ENCODE results near the gene CIART. TPM values are rescaled to one million over a fixed set of nuclear protein-coding genes. Genes with fewer than 3 reads are reported as not detected.
A peak's percentile ranks its signal among the peaks of the same experiment; 100 is the strongest.
"Not testable (repeated sequence)": the region's sequence is repeated elsewhere in the genome, so short reads cannot be mapped to it uniquely, and the experiment has no call there.

The CIART gene, protein sequence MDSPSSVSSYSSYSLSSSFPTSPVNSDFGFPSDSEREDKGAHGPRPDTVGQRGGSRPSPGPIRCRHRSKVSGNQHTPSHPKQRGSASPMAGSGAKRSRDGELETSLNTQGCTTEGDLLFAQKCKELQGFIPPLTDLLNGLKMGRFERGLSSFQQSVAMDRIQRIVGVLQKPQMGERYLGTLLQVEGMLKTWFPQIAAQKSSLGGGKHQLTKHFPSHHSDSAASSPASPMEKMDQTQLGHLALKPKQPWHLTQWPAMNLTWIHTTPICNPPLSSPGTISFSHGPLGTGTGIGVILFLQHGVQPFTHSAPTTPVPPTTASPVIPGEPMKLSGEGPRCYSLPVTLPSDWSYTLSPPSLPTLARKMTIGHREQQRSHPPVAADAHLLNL
- total RNA-seq (2022): 0.42 and 1.5 TPM in 2 replicates
- Bru-seq, nascent RNA: percentile 31 among the genes with signal in this experiment
- BruChase-seq, experiment 1, labeled RNA remaining after a 6-hour chase: percentile 29 among the genes with signal in this experiment
- percentile 28 among the genes with signal in this experiment for BruChase-seq, experiment 2, labeled RNA remaining after a 2-hour chase
- long read RNA-seq, partial matches to known transcripts: 0 of 1 reads
- long read RNA-seq, other reads (novel, unspliced or antisense): 0 of 1 reads

DNA sequence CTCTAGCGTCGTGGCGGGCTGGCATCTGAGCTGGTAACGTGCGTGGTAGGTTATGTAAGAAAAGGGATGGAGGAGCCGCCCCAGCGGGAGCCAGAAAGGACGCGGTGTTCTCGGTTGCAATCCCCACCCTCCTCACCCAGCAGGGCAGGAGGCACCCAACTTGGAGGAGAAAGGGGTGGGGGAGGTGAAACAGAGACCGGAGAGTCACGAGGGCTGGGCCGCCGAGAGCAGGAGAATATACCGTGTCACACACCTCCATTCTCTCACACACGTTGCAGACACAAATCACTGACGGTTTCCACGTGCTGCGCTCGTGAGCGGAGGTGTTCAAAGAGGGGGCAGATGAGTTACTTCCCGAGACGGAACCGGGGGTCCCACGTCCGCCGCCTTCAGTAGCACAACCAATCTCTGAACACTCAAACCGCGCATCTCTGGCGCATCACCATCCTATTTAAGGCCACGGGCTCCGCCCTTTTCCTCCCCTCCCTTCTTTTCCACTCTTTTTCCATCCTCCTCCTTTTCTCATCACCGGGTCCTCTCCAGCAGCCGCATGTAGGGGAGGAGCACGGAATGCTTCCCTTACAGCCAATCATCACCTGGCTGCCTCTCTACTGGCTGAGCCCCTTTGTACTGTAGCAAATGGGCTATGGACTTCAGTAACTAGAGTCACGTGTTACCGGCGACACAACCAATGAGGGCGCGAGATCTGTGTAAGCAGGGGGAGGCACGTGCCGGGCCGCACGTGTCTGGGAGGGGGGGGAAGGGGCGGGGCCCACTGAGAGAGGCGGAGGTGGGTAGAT, at the start of gene CIART:
CIART (plus strand) TSS at position 797 of the 800 bp plus-strand sequence. CDS start 714 bp downstream, outside the sequence.
- Mint-ChIP-seq H3K27me3 (ENCODE audit: unreplicated experiment) (peaks cover 24% of the 10 kb centered on the region), H3K27ac (ENCODE audit: unreplicated experiment) (peak within 1 kb of the TSS; percentile 87), H3K36me3 (ENCODE audit: insufficient read depth, unreplicated experiment) (peaks cover 15% of the 10 kb centered on the region), H3K9me3 (ENCODE audit: low read depth, unreplicated experiment) (no peaks in the 10 kb centered on the region), H3K4me3 (ENCODE audit: low read depth, unreplicated experiment) (peak within 1 kb of the TSS; percentile 79), H3K4me1 (ENCODE audit: low read depth, unreplicated experiment) (peaks cover 26% of the 10 kb centered on the region)
- TSS peak; percentile 59 for BruUV-seq (replicated peaks)
- TF ChIP-seq, protein P1, sequence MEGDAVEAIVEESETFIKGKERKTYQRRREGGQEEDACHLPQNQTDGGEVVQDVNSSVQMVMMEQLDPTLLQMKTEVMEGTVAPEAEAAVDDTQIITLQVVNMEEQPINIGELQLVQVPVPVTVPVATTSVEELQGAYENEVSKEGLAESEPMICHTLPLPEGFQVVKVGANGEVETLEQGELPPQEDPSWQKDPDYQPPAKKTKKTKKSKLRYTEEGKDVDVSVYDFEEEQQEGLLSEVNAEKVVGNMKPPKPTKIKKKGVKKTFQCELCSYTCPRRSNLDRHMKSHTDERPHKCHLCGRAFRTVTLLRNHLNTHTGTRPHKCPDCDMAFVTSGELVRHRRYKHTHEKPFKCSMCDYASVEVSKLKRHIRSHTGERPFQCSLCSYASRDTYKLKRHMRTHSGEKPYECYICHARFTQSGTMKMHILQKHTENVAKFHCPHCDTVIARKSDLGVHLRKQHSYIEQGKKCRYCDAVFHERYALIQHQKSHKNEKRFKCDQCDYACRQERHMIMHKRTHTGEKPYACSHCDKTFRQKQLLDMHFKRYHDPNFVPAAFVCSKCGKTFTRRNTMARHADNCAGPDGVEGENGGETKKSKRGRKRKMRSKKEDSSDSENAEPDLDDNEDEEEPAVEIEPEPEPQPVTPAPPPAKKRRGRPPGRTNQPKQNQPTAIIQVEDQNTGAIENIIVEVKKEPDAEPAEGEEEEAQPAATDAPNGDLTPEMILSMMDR (IDR thresholded peaks at IDR 0.05; ENCODE audit: unreplicated experiment): no peak
- CTCF ChIA-PET: interaction anchor here (0.6 to 2.2 kb wide), 10 partner anchors 11 to 531 kb away, joined by 3 to 50 read pairs (median 3); partner anchors contain the start of genes APH1A and CA14
- peak; percentile 69 for DNase-seq
- intact Hi-C loops (cut with micrococcal nuclease; ENCODE audit: unreplicated experiment): loop anchor here (1.0 kb wide), 1 partner anchor 26 kb away; no protein-coding TSS in a partner anchor

DNA sequence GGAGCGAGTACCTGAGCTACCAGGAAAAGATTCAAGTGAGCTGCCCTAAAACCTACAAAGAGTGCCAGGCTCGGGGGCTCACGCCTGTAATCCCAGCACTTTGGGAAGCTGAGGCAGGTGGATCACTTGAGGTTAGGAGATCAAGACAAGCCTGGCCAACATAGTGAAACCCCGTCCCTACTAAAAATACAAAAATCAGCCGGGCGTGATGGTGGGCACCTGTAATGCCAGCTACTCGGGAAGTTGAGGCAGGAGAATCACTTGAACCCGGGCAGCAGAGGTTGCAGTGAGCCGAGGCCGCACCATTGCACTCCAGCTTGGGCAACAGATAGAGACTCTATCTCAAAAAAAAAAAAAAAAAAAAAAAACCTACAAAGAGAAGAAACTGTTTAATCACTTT, 49.4 kb upstream of the CIART start:
- Mint-ChIP-seq H3K36me3 (ENCODE audit: insufficient read depth, unreplicated experiment) (peaks cover 24% of the 10 kb centered on the region), H3K27ac (ENCODE audit: unreplicated experiment) (peak overlapping the region; percentile 89), H3K4me1 (ENCODE audit: low read depth, unreplicated experiment) (peaks cover 11% of the 10 kb centered on the region)
- DNase-seq; H3K27me3 Mint-ChIP-seq (ENCODE audit: unreplicated experiment); H3K9me3 Mint-ChIP-seq (ENCODE audit: low read depth, unreplicated experiment); H3K4me3 Mint-ChIP-seq (ENCODE audit: low read depth, unreplicated experiment); intact Hi-C loops (cut with micrococcal nuclease; ENCODE audit: unreplicated experiment); BruUV-seq (replicated peaks): not testable (repeated sequence)
- CTCF ChIA-PET: interaction anchor here (0.6 to 1.7 kb wide), 3 partner anchors 28 to 168 kb away, joined by 3 to 5 read pairs (median 3); no protein-coding TSS in a partner anchor

DNA sequence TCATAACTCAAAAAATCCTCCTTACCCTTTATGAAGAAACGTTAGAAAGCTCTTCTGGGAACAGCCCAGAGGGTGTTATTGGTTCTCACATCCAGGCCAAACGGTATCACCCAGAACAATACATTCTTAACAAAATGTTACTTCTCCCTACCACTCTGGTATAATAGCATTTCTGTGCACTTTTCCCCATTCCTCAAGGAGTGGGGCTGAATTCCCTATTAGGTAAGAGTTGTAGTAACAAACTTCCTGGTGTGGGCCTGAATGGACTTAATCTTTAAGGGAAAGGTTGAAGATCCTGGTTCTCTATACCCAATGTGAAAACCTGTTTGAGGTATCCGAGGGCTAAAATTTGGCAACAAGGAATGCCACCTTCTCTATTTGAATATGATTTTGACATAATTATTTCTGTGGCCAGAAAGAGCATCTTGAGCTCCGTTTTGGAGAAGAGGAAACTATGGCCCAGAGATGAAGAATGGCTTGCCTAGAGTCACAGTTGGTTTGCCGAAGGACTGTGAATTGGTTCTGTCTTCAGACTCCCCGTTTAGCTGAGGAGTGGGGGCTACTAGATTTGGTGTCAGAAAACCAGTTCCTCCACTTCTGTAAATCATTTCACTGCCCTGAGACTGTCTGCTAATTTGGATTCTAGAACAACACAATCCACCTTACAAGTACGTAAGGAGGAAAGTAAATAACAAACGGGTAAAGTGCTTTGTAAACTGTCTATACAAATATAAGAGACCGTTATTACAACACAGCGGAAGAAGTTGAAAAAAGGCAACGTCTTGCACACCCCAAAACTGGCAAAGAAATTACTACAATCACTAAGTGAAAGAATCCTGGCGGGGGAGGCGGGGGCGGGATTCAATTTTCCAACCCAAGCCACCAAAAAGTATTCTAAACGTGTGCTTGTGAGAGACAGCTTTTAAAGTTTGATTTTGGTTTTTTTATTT, 48.7 kb upstream of the CIART start:
- TF ChIP-seq, protein P1 (IDR thresholded peaks at IDR 0.05; ENCODE audit: unreplicated experiment): no peak
- CTCF ChIA-PET: interaction anchor here (0.5 to 1.7 kb wide), 3 partner anchors 40 to 167 kb away, joined by 3 to 5 read pairs (median 3); no protein-coding TSS in a partner anchor
- Mint-ChIP-seq H3K27ac (ENCODE audit: unreplicated experiment) (peak overlapping the region; percentile 89), H3K27me3 (ENCODE audit: unreplicated experiment) (no peaks in the 10 kb centered on the region), H3K9me3 (ENCODE audit: low read depth, unreplicated experiment) (no peaks in the 10 kb centered on the region), H3K4me1 (ENCODE audit: low read depth, unreplicated experiment) (peaks cover 11% of the 10 kb centered on the region), H3K4me3 (ENCODE audit: low read depth, unreplicated experiment) (no peak overlapping the region), H3K36me3 (ENCODE audit: insufficient read depth, unreplicated experiment) (peaks cover 17% of the 10 kb centered on the region)
- intact Hi-C loops (cut with micrococcal nuclease; ENCODE audit: unreplicated experiment): no loop called here
- peak; percentile 69 for DNase-seq
- TSS peak; percentile 52 for BruUV-seq (replicated peaks)

DNA sequence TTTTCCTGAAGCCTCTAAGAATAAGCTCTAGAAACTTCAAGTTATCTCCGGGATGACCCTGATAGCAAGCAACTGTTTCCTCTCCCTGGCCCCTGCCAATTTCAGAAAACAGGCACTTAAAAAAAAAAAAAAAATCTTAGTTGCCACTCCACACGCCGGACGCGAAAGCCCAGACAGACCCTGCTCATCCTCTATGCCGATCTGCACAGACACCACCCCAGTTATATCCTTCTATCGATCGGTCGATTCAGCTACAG, 48.1 kb upstream of the CIART start:
- peaks cover 11% of the 10 kb centered on the region for H3K36me3 Mint-ChIP-seq (ENCODE audit: insufficient read depth, unreplicated experiment)
- no peaks in the 10 kb centered on the region for H3K9me3 Mint-ChIP-seq (ENCODE audit: low read depth, unreplicated experiment)
- no peak overlapping the region for H3K4me3 Mint-ChIP-seq (ENCODE audit: low read depth, unreplicated experiment)
- H3K27ac Mint-ChIP-seq (ENCODE audit: unreplicated experiment): peak overlapping the region; percentile 89
- CTCF ChIA-PET: interaction anchor here (0.5 to 1.7 kb wide), 2 partner anchors 40 to 47 kb away, joined by 3 to 5 read pairs; no protein-coding TSS in a partner anchor
- BruUV-seq (replicated peaks): no TSS peak
- intact Hi-C loops (cut with micrococcal nuclease; ENCODE audit: unreplicated experiment): no loop called here
- peaks cover 11% of the 10 kb centered on the region for H3K4me1 Mint-ChIP-seq (ENCODE audit: low read depth, unreplicated experiment)
- no peak for DNase-seq
- TF ChIP-seq, protein P1 (IDR thresholded peaks at IDR 0.05; ENCODE audit: unreplicated experiment): no peak
- no peaks in the 10 kb centered on the region for H3K27me3 Mint-ChIP-seq (ENCODE audit: unreplicated experiment)
